GM23338 (cell line): ENCODE measurements around the gene CCBE1.

ENCODE experiments used
- CREB1 ChIP-seq: fragments of 250-450 bp; sonication (Bioruptor Pico); IDR thresholded peaks from 2 replicates; pipeline ENCODE4 v1.5.0; 2020; ENCODE audit warnings: low read depth, mild to moderate bottlenecking, moderate library complexity
- CTCF ChIP-seq, 2 experiments: fragments of 200-600 bp in 1 of 2; sonication (generic) in 1 of 2; conservative IDR thresholded peaks; 2 replicates each; pipeline versions ENCODE4 v1.5.1 to v1.6.1; 2016 to 2017; ENCODE audit warnings: antibody characterized with exemption in 2 of 2, low read depth in 2 of 2, mild to moderate bottlenecking in 2 of 2, moderate library complexity in 1 of 2
- EZH2 ChIP-seq: fragments of 200-600 bp; sonication (generic); IDR thresholded peaks from one replicate; pipeline ENCODE4 v1.8.0; 2017; ENCODE audit warnings: antibody characterized with exemption, mild to moderate bottlenecking, low read depth; ENCODE audit not compliant: unreplicated experiment
- EZH2phosphoT487 ChIP-seq: fragments of 200-600 bp; sonication (generic); IDR thresholded peaks from one replicate; pipeline ENCODE4 v1.8.1; 2018; ENCODE audit warnings: antibody characterized with exemption; ENCODE audit not compliant: unreplicated experiment
- JUNB ChIP-seq: IDR thresholded peaks from one replicate; pipeline ENCODE4 v1.6.1; 2016; ENCODE audit warnings: antibody characterized with exemption; ENCODE audit not compliant: unreplicated experiment
- POLR2AphosphoS5 ChIP-seq: IDR thresholded peaks from 2 replicates; pipeline ENCODE4 v1.6.1; 2016; ENCODE audit warnings: antibody characterized with exemption, low read depth
- REST ChIP-seq: IDR thresholded peaks from one replicate; pipeline ENCODE4 v1.6.1; 2018; ENCODE audit warnings: antibody characterized with exemption; ENCODE audit not compliant: unreplicated experiment
- ZNF331 ChIP-seq: fragments of 250-450 bp; sonication (Bioruptor Pico); IDR thresholded peaks from 2 replicates; pipeline ENCODE4 v1.5.0; 2020; ENCODE audit warnings: low read depth, mild to moderate bottlenecking, moderate library complexity

GRCh38 chr18:59629894-59630293, 67.3 kb downstream of the CCBE1 start:
- no peak for TF ChIP-seq CTCF (conservative IDR thresholded peaks at IDR 0.05; ENCODE audit: low read depth in 2 of 2)
- TF ChIP-seq POLR2AphosphoS5 = no peak
- no peak for TF ChIP-seq EZH2
- no peak for TF ChIP-seq CREB1 (CRISPR knock-in tag)
- no peak for TF ChIP-seq REST
- TF ChIP-seq EZH2phosphoT487 = no peak
- no peak for TF ChIP-seq ZNF331 (CRISPR knock-in tag)
- no peak for TF ChIP-seq JUNB
